Measurements from ENCODE around the gene RNF126.

RNF126 gene

DNA sequence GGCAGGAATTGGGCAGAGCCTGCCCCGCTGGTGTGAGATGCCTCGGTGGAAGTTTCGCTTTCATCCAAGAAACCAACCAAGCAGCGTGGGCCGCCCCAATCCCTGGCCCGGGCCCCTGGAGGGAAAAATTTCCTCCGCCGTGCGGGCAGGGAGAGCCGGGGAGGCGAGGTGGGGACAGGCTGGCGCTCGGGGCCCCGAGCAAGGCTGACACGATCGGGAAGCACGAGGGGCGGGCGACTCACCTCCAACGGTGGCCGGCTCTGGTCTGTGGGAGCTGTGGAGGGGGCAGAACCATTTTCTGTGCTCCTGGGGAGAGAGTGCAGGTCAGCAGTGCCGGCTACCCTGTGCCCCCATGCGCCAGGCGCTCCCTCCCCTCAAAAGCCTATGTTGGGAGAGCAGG lies 11.0 kb downstream of the RNF126 start:
- TF ChIP-seq, protein P1, sequence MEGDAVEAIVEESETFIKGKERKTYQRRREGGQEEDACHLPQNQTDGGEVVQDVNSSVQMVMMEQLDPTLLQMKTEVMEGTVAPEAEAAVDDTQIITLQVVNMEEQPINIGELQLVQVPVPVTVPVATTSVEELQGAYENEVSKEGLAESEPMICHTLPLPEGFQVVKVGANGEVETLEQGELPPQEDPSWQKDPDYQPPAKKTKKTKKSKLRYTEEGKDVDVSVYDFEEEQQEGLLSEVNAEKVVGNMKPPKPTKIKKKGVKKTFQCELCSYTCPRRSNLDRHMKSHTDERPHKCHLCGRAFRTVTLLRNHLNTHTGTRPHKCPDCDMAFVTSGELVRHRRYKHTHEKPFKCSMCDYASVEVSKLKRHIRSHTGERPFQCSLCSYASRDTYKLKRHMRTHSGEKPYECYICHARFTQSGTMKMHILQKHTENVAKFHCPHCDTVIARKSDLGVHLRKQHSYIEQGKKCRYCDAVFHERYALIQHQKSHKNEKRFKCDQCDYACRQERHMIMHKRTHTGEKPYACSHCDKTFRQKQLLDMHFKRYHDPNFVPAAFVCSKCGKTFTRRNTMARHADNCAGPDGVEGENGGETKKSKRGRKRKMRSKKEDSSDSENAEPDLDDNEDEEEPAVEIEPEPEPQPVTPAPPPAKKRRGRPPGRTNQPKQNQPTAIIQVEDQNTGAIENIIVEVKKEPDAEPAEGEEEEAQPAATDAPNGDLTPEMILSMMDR (IDR thresholded peaks at IDR 0.05; ENCODE audit: low read length, missing control alignments) = no peak
- no peak for DNase-seq (ENCODE audit: low read depth)
- H3K4me3 ChIP-seq (replicated peaks; ENCODE audit: low read depth, low read length) = no peak overlapping the region

DNA sequence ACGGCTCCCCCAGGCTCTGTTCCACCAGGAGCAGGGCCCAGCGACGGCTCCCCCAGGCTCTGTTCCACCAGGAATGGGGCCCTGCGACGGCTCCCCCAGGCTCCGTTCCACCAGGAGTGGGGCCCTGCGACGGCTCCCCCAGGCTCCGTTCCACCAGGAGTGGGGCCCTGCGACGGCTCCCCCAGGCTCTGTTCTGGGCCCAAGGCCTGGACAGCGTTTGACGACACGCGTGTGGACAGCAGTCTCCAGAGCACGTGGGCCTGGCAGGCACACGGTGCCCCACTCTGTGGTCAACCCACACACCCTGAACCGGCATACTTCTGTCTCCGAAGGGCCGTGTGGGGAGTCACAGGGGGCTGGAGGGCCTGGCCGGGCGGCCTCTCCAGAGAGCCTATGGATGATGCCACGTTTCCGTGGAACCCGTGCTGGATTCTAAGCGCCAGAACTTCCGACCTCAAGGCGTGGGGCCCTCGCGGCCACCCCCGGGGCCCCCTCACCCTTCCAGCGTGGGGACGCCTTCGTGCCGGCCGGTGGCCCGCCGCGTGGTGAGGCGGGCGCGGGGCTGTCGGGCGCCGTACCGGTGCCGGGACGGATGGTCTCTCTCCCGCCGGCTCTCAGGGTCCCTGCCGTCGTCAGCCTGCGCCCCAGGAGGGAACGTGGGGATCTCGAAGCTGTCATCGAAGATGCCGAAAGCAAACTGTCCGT lies 11.7 kb downstream of the RNF126 start:
- DNase-seq (ENCODE audit: low read depth) = no peak
- TF ChIP-seq, protein P1 (IDR thresholded peaks at IDR 0.05; ENCODE audit: low read length, missing control alignments) = no peak
- H3K4me3 ChIP-seq (replicated peaks; ENCODE audit: low read depth, low read length) = no peak overlapping the region

DNA sequence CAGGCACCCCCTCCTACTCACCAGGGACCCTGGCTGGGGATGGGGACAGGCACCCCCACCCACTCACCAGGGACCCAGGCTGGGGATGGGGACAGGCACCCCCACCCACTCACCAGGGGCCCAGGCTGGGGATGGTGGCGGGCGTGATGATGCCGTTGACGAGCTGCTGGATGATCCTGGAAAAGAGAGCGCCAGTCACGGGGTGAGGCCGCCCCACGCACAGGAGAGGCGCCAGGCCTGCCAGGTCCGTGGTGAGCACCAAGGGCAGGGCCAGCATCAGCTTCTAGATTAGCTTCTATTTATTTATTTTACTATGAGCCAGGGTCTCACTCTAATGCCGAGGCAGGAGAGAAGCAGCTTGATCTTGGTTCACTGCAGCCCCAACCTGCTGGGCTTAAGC lies 12.9 kb downstream of the RNF126 start:
- no peak overlapping the region for H3K4me3 ChIP-seq (replicated peaks; ENCODE audit: low read depth, low read length)
- TF ChIP-seq, protein P1 (IDR thresholded peaks at IDR 0.05; ENCODE audit: low read length, missing control alignments) = no peak
- no peak for DNase-seq (ENCODE audit: low read depth)

DNA sequence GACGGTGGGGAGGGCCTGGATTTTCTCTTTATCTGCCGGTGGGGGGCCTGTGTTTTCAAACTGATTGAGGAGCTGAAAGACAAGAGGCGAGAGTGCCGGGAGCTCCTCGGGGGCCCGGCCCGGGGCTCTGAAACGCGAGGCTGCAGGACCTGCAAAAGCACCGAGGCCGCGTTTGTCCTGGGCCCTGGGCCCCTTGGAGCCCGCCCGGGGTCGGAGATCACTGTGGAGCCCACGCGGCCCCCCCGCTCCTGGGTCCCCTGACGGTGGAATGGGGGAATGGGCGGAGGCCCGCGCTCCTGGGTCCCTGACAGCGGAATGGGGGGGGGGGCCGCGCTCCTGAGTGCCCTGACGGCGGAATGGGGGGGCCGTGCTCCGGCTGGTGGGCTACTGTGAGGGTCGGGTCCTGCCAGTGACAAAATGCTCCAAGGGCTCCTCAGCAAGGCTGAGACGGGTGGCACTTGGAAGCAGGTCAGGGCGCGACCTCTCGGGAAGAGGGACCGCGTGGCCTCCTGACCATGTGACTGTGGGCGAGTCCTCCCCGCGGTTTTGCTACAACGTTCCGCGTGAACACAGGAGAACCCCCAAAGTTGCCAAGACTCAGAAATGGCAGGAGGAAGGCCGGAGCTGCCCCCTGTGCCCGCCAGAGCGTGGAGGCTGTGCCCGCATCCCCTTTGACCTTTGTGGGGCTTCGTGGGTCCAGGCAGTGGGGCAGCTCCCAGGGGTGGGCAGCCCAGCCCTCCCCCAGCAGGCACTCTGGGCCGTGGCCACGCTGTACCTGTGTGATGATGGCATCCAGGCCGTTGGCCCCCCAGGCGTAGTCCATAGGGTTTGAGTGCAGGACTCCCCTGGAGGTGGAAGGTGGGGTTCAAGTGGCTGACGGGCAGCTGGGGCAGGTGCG lies 13.9 kb downstream of the RNF126 start:
- DNase-seq (ENCODE audit: low read depth) = no peak
- TF ChIP-seq, protein P1 (IDR thresholded peaks at IDR 0.05; ENCODE audit: low read length, missing control alignments) = no peak
- H3K4me3 ChIP-seq (replicated peaks; ENCODE audit: low read depth, low read length) = no peak overlapping the region

DNA sequence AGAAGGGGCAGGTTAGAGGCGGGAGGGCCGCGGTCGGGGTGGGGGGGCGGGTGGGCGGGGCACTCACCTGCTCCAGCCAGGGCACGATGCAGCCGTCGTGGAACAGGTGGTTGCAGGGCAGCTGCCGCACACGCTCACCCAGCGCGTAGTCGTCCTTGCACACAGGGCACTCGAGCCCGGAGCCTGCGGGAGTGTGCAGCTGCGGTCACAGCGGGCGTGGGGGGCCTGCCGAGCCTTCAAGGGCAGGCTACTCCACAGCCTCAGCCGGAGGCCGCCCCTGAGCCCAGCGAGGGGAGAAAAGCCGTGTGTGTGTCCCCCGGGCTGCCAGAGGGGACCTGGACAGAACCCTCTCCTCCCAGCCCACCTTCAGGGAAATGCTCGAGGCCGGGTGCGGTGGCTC lies 14.7 kb downstream of the RNF126 start:
- no peak overlapping the region for H3K4me3 ChIP-seq (replicated peaks; ENCODE audit: low read depth, low read length)
- no peak for DNase-seq (ENCODE audit: low read depth)
- TF ChIP-seq, protein P1 (IDR thresholded peaks at IDR 0.05; ENCODE audit: low read length, missing control alignments) = no peak

DNA sequence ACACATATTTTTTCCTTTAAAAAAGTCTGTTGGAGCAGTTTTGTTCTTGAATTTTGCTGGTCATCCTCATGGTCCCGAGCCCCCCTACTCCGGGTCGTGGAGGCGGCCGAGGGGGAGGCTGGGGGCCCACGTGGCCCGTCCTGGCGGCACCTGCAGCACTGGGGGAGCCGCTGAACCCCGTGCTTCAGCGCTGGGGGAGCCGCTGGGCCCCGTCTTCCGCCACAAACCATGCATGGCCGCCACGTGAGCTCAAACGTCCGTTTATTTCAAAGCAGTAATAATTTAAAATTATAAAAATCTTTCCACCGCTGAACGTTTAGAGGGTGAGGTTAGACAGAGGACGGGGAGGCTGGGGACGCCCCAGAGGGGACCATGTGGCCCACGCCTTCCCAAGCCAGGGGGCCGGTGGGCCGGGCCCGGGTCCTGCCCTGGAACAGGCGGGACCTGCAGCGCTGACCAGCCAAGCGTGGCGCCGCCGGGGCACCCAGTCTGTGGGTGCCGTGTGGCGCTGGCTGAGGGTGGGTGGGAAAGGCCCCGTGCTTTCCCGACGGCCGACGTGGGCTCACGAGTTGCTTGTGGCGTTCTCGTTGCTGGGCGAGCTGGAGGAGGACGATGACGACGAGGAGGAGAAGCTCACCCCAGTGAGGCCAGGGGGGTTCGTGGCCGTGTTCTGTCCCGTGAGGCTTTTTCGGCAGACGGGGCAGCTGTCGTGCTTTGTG lies 15.3 kb downstream of the RNF126 start:
- DNase-seq (ENCODE audit: low read depth) = no peak
- no peak overlapping the region for H3K4me3 ChIP-seq (replicated peaks; ENCODE audit: low read depth, low read length)
- TF ChIP-seq, protein P1 (IDR thresholded peaks at IDR 0.05; ENCODE audit: low read length, missing control alignments) = no peak

Measured in fibroblast of pulmonary artery (primary cell).